Endothelial cell of umbilical vein (primary cell): ENCODE measurements around the gene CNTNAP2. TPM values are rescaled to one million over a fixed set of nuclear protein-coding genes. Genes with fewer than 3 reads are reported as not detected.

ENCODE experiments used
- BruUV-seq: library from RNA; stranded (reverse); fragments of 400-500 nt; replicated peaks from 2 replicates; lab custom pipeline; 2021; lab: Mats Ljungman, UMichigan
- CTCF ChIA-PET: fragments of 300-600, 350-600 bp; sonication (Branson Sonifier 250); formaldehyde crosslinking; loops from one replicate; lab custom pipeline; 2021; ENCODE audit warnings: antibody characterized with exemption, inconsistent platforms; lab: Charles Lee
- POLR2A ChIA-PET: fragments of 300-600, 350-600 bp; sonication (Branson Sonifier 250); formaldehyde crosslinking; loops from one replicate; lab custom pipeline; 2021; ENCODE audit warnings: antibody characterized with exemption, inconsistent platforms; lab: Charles Lee
- DNase-seq: peaks from one replicate; pipeline ENCODE4 v3.0.0-alpha.2; 2011; ENCODE audit warnings: low read depth, low spot score
- FAIRE-seq: peaks from 2 replicates; lab custom pipeline; 2011; peaks lifted over from hg19 to GRCh38; lab: Jason Lieb, UNC
- H2AFZ ChIP-seq: 2 replicates; pipeline ENCODE4 v1.6.0; 2012; ENCODE audit warnings: low read depth, low read length, control low read depth, inconsistent platforms
- H3K27ac ChIP-seq: 2 replicates; pipeline ENCODE4 v1.5.1; 2011; ENCODE audit warnings: low read depth, mild to moderate bottlenecking, control low read depth, low read length, moderate library complexity; ENCODE audit not compliant: insufficient read depth
- H3K27me3 ChIP-seq, 2 experiments: 2 replicates each; pipeline versions ENCODE4 v1.6.0 to v1.6.1; 2011; ENCODE audit warnings: low read length in 2 of 2, mixed read lengths in 1 of 2; ENCODE audit not compliant: control insufficient read depth in 2 of 2, insufficient read depth in 2 of 2
- H3K36me3 ChIP-seq, 2 experiments: 2 replicates in 1 of 2; 3 replicates in 1 of 2; pipeline ENCODE4 v1.5.1; 2011; ENCODE audit warnings: low read length in 2 of 2, mild to moderate bottlenecking in 1 of 2, moderate library complexity in 1 of 2; ENCODE audit not compliant: control insufficient read depth in 2 of 2, insufficient read depth in 2 of 2; ENCODE audit errors: extremely low read depth in 1 of 2
- H3K4me1 ChIP-seq: 3 replicates; pipeline ENCODE4 v1.5.1; 2011; ENCODE audit warnings: mild to moderate bottlenecking, low read length; ENCODE audit not compliant: control insufficient read depth, insufficient read depth; ENCODE audit errors: extremely low read depth
- H3K4me2 ChIP-seq: 2 replicates; pipeline ENCODE4 v1.6.1; 2011; ENCODE audit warnings: low read length, control low read depth, mixed read lengths; ENCODE audit not compliant: insufficient read depth
- H3K4me3 ChIP-seq, 3 experiments: fragments of 200-600 bp in 1 of 3; sonication (generic), shearing (Covaris generic) in 1 of 3; replicated peaks in 1 of 3; 2 replicates each; pipeline ENCODE4 v1.5.1; 2011 to 2016; ENCODE audit warnings: control low read depth in 3 of 3, low read length in 3 of 3, mild to moderate bottlenecking in 2 of 3, inconsistent platforms in 1 of 3, low read depth in 1 of 3, moderate library complexity in 1 of 3; ENCODE audit not compliant: insufficient read depth in 1 of 3
- H3K79me2 ChIP-seq: 2 replicates; pipeline ENCODE4 v1.6.0; 2012; ENCODE audit warnings: low read length, inconsistent platforms; ENCODE audit not compliant: control insufficient read depth, insufficient read depth
- H3K9ac ChIP-seq: replicated peaks from 2 replicates; pipeline ENCODE3; 2011; ENCODE audit warnings: low read length, control low read depth; ENCODE audit not compliant: insufficient read depth; ENCODE audit errors: extremely low read depth
- H3K9me1 ChIP-seq: replicated peaks from 3 replicates; pipeline ENCODE4 v1.6.0; 2011; ENCODE audit warnings: mild to moderate bottlenecking, low read length; ENCODE audit not compliant: control insufficient read depth, insufficient read depth; ENCODE audit errors: extremely low read depth
- H3K9me3 ChIP-seq: replicated peaks from 2 replicates; pipeline ENCODE4 v1.5.1; 2012; ENCODE audit warnings: low read length, inconsistent platforms; ENCODE audit not compliant: control insufficient read depth, insufficient read depth
- H4K20me1 ChIP-seq: replicated peaks from 2 replicates; pipeline ENCODE3; 2011; ENCODE audit warnings: mild to moderate bottlenecking, low read length; ENCODE audit not compliant: control insufficient read depth, insufficient read depth; ENCODE audit errors: extremely low read depth
- EZH2 ChIP-seq: IDR thresholded peaks from 2 replicates; pipeline ENCODE4 v1.6.1; 2012; ENCODE audit warnings: borderline replicate concordance, low read depth, mild to moderate bottlenecking, moderate library complexity, low read length, inconsistent platforms; ENCODE audit not compliant: severe bottlenecking
- FOS ChIP-seq: IDR thresholded peaks from 2 replicates; pipeline ENCODE4 v1.6.1; 2011; ENCODE audit warnings: mild to moderate bottlenecking, low read length, moderate library complexity, borderline replicate concordance; ENCODE audit not compliant: insufficient read depth
- GATA2 ChIP-seq: IDR thresholded peaks from 2 replicates; pipeline ENCODE4 v1.7.0; 2011; ENCODE audit warnings: low read depth, mild to moderate bottlenecking, moderate library complexity, mixed read lengths, low read length; ENCODE audit not compliant: insufficient read length, insufficient read depth
- JUN ChIP-seq: IDR thresholded peaks from 2 replicates; pipeline ENCODE4 v1.6.1; 2011; ENCODE audit warnings: borderline replicate concordance, low read depth; ENCODE audit not compliant: insufficient read length, insufficient read depth
- MYC ChIP-seq: IDR thresholded peaks from one replicate; pipeline ENCODE4 v1.6.1; 2011; ENCODE audit warnings: mild to moderate bottlenecking, low read depth, low read length
- POLR2A ChIP-seq: IDR thresholded peaks from 2 replicates; pipeline ENCODE4 v1.6.1; 2012; ENCODE audit warnings: low read depth, mild to moderate bottlenecking, control low read depth, low read length
- POLR2AphosphoS5 ChIP-seq: IDR thresholded peaks from 2 replicates; pipeline ENCODE4 v1.6.1; 2012; ENCODE audit warnings: low read depth, mild to moderate bottlenecking, control low read depth, low read length, moderate library complexity; ENCODE audit not compliant: insufficient read depth
- dilution Hi-C: fragments of 300-500 bp; cut with MboI; formaldehyde crosslinking; loops from one replicate; pipeline ENCODE4 v1.15.0; 2019; ENCODE audit warnings: low sequenced_read_pairs; ENCODE audit not compliant: extremely low pct_ligation_motif_present
- intact Hi-C: fragments of 100-400 bp; cut with micrococcal nuclease; formaldehyde crosslinking; loops from one replicate; pipeline ENCODE4 v1.10.0; 2022
- polyA plus RNA-seq, 4 experiments: library from polyadenylated mRNA; depleted of rRNA in 3 of 4; stranded (reverse) in 3 of 4; unstranded in 1 of 4; fragments of >200 nt; gene quantifications; 2 replicates each; pipeline versions ENCODE4 v1.2.1 to v1.2.3, GENCODE V29; 2011 to 2012; ENCODE audit warnings: missing spikeins in 1 of 4
- total RNA-seq: library from RNA; stranded (reverse); gene quantifications from 2 replicates; pipeline ENCODE4 v1.2.3, GENCODE V29; 2021
- TF ChIP-seq, protein P1 (sequence below), 2 donors: IDR thresholded peaks; 1 replicate in 1 of 2; 2 replicates in 1 of 2; pipeline ENCODE4 v1.5.1; 2011; ENCODE audit warnings: low read length in 2 of 2, mild to moderate bottlenecking in 2 of 2, moderate library complexity in 2 of 2, control low read depth in 1 of 2, inconsistent platforms in 1 of 2, low read depth in 1 of 2; ENCODE audit not compliant: insufficient read depth in 1 of 2; ENCODE audit errors: extremely low read depth in 1 of 2
- TF ChIP-seq, protein P2 (sequence below): IDR thresholded peaks from 2 replicates; pipeline ENCODE4 v1.6.1; 2011; ENCODE audit not compliant: insufficient read depth, insufficient read length

CNTNAP2 gene
- total and polyA plus RNA-seq, 2 donors (not counting 3 experiments of a cell fraction or from before 2014, with no cell fraction given), result not detected

DNA sequence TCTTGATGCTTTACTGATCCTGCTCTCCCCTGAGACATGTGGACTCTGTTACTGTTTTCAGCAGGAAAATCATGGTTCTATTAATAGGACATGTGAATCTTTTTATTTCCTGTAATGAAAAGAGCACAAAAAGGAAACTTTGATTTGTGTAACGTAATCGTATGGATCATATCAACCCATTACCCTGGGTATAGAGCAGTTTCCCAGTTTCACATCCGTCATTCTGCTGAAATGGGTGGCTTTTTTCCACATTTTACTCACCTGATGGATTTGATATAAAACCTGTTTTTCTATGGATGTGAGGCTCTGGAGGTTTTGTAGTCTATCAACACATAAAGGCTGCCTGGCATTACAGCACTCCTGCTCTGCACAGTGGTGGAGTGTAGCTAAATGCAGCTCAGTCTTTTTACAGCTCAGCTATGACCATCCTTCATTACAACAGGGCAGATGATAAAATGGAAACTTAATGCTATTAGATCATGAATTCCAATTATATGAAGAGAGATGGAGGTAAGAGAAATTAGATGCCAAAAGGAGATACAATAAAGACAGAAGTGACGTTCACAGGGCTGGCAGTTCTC, 1987.6 kb downstream of the CNTNAP2 start:
- H3K79me2 ChIP-seq, result no peaks in the 10 kb centered on the region
- H3K9me3 ChIP-seq, result no peaks in the 10 kb centered on the region
- H3K9ac ChIP-seq, result no peak overlapping the region
- no peaks in the 10 kb centered on the region for H3K9me1 ChIP-seq
- no peak overlapping the region for H3K4me2 ChIP-seq
- H3K36me3 ChIP-seq, result no peaks in the 10 kb centered on the region
- no peak overlapping the region for H3K4me3 ChIP-seq
- no peaks in the 10 kb centered on the region for H3K27me3 ChIP-seq
- CTCF ChIA-PET, result no interaction called here
- POLR2A ChIA-PET, result no interaction called here
- no peak for DNase-seq
- dilution Hi-C loops, result no loop called here
- H2AFZ ChIP-seq, result no peak overlapping the region
- no peaks in the 10 kb centered on the region for H4K20me1 ChIP-seq
- no peak for FAIRE-seq
- TF ChIP-seq GATA2 (no peak), FOS (no peak), POLR2AphosphoS5 (no peak), MYC (no peak), POLR2A (no peak), EZH2 (no peak), JUN (no peak)
- TF ChIP-seq, protein P1, sequence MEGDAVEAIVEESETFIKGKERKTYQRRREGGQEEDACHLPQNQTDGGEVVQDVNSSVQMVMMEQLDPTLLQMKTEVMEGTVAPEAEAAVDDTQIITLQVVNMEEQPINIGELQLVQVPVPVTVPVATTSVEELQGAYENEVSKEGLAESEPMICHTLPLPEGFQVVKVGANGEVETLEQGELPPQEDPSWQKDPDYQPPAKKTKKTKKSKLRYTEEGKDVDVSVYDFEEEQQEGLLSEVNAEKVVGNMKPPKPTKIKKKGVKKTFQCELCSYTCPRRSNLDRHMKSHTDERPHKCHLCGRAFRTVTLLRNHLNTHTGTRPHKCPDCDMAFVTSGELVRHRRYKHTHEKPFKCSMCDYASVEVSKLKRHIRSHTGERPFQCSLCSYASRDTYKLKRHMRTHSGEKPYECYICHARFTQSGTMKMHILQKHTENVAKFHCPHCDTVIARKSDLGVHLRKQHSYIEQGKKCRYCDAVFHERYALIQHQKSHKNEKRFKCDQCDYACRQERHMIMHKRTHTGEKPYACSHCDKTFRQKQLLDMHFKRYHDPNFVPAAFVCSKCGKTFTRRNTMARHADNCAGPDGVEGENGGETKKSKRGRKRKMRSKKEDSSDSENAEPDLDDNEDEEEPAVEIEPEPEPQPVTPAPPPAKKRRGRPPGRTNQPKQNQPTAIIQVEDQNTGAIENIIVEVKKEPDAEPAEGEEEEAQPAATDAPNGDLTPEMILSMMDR (IDR thresholded peaks at IDR 0.05; ENCODE audit: extremely low read depth in 1 of 2, insufficient read depth in 1 of 2, low read depth in 1 of 2, low read length in 2 of 2), result no peak
- TF ChIP-seq, protein P2, sequence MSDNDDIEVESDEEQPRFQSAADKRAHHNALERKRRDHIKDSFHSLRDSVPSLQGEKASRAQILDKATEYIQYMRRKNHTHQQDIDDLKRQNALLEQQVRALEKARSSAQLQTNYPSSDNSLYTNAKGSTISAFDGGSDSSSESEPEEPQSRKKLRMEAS, result no peak
- H3K27ac ChIP-seq, result no peak overlapping the region
- H3K4me1 ChIP-seq, result no peaks in the 10 kb centered on the region
- intact Hi-C loops, result no loop called here
- no TSS peak for BruUV-seq
